ENCODE results near the gene FN1.

GRCh38 chr2:215372968-215373649 is 62.8 kb downstream of the FN1 start:
- no peak for TF ChIP-seq CTCF (conservative IDR thresholded peaks at IDR 0.05; ENCODE audit: low read length)
- TF ChIP-seq EZH2phosphoT487 (IDR thresholded peaks at IDR 0.05; ENCODE audit: borderline replicate concordance), result no peak
